ENCODE results near the gene TSPAN18. TPM values are rescaled to one million over a fixed set of nuclear protein-coding genes. Genes with fewer than 3 reads are reported as not detected.
A peak's percentile ranks its signal among the peaks of the same experiment; 100 is the strongest.

The TSPAN18 gene
- total RNA-seq, 1 donor from 2014 or later = 12.8 TPM

DNA sequence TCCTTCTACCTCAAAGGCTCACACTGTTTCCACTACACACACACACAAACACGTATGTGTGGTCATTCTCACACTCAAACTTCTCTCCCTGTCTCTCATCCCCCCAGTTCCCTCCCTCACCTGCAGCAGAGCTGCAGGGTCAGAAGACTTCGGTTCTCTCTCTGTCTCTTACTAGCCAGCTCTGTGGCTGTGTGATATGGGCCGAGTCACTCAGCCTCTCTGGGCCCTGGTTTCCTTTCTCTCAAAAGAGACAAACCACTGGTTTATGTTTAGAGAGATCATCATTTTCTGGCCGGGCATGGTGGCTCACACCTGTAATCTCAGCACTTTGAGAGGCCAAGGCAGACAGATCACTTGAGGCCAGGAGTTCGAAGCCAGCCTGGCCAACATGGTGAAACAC, 21.1 kb downstream of the TSPAN18 start:
- Histone ChIP-seq H3K9me3 (no peaks in the 10 kb centered on the region), H3K36me3 (no peaks in the 10 kb centered on the region), H3K27ac (no peak overlapping the region), H3K4me1 (peaks cover 30% of the 10 kb centered on the region), H3K27me3 (no peaks in the 10 kb centered on the region), H3K4me3 (no peak overlapping the region)
- TF ChIP-seq POLR2AphosphoS5 (IDR thresholded peaks at IDR 0.05; ENCODE audit: insufficient read depth in 1 of 2, low read depth in 1 of 2) (no peak), POLR2A (IDR thresholded peaks at IDR 0.05) (no peak)
- TF ChIP-seq, protein P1, sequence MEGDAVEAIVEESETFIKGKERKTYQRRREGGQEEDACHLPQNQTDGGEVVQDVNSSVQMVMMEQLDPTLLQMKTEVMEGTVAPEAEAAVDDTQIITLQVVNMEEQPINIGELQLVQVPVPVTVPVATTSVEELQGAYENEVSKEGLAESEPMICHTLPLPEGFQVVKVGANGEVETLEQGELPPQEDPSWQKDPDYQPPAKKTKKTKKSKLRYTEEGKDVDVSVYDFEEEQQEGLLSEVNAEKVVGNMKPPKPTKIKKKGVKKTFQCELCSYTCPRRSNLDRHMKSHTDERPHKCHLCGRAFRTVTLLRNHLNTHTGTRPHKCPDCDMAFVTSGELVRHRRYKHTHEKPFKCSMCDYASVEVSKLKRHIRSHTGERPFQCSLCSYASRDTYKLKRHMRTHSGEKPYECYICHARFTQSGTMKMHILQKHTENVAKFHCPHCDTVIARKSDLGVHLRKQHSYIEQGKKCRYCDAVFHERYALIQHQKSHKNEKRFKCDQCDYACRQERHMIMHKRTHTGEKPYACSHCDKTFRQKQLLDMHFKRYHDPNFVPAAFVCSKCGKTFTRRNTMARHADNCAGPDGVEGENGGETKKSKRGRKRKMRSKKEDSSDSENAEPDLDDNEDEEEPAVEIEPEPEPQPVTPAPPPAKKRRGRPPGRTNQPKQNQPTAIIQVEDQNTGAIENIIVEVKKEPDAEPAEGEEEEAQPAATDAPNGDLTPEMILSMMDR (IDR thresholded peaks at IDR 0.05) = no peak
- DNase-seq (ENCODE audit: extremely low spot score in 2 of 2) = no peak
- intact Hi-C loops (cut with DNase I) = no loop called here

DNA sequence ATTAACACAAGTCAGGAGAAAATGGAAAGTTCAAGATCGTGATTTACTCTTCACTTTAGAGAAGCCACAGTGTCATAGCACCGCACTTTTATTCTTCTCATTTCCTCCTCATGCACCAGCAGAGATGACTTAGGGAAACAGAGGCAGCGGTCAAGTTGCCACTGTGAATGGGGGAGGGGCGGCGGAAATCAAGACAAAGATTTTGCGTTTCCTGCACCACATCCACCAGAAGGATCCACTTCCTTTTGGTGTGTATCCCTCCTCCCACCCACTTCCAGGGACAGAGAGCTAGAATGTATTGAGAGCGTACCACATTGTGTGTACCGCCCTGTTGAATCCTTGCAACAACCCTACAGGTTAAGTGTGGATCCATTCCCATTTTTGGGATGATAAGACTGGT, 21.8 kb downstream of the TSPAN18 start:
- intact Hi-C loops (cut with DNase I) = no loop called here
- DNase-seq (ENCODE audit: extremely low spot score in 2 of 2) = peak in 1 of 2 donors; percentile 77
- TF ChIP-seq POLR2AphosphoS5 (IDR thresholded peaks at IDR 0.05; ENCODE audit: insufficient read depth in 1 of 2, low read depth in 1 of 2) (no peak), POLR2A (IDR thresholded peaks at IDR 0.05) (no peak)
- TF ChIP-seq, protein P1 (IDR thresholded peaks at IDR 0.05) = no peak
- H3K27me3 ChIP-seq = no peaks in the 10 kb centered on the region
- H3K4me1 ChIP-seq = peaks cover 32% of the 10 kb centered on the region
- H3K4me3 ChIP-seq = no peak overlapping the region
- H3K9me3 ChIP-seq = no peaks in the 10 kb centered on the region
- H3K36me3 ChIP-seq = no peaks in the 10 kb centered on the region
- no peak overlapping the region for H3K27ac ChIP-seq

DNA sequence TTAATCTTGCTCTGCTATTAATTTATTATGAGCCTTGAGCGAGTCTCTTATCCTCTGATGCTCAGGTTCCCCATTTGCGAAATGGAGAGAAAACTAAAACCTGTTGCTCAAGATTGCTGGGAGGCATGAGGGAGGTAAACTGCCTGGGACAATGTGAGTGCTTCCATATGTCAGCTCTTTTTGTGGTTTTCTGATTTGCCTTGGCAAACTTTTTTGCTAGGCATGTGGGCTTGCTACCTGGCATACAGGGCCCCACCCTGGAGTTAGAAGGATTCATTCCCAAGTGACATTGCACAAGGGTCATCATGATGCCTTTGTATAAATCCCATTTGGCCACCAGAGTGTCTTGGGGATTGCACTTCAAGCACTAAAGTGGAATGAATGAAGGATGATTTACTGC, 22.4 kb downstream of the TSPAN18 start:
- H3K4me1 ChIP-seq = peaks cover 29% of the 10 kb centered on the region
- peak in 1 of 2 donors; percentile 44 for DNase-seq (ENCODE audit: extremely low spot score in 2 of 2)
- intact Hi-C loops (cut with DNase I) = no loop called here

DNA sequence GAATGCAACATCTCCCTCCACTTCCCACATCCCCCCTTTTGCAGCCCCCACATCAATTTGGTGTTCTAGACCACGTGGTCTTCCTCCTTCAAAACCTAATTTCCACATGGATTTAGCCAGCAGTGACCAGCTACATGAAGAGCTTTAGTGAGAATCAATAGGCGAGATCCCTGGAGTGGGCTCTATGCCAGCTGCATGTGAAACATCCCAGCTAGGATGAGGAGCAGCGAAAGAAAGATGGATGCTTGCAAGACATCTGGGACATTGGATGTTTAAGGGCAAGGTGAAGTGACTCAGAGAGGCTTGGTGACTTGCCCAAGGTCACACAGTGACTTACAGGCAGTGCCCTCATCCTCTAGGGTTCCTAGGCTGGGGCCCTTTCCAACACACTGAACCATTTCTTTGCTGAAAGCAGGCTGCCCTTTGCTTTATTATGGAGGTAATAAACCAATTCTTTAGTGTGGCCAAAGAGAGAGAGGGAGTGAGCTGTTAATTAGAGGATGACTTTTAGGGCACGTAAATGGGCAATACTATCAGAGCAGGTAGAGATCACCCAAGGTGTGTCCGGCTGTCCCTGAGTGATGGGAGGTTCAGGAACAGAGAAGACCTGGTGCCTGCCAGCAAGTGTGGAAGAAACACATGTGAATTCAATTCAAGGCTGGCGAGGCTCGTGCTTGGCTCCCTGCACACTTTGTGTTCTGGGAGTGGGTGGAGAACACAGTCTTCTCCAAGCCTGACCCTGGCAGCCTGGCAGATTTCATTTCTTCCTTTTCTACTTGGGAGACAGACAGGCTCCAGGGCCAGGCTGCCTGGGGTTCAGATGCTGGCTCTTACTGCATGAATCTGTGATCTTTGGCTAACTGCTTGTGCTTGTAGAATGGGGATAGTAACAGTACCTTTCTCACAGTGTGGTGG, 24.0 kb downstream of the TSPAN18 start:
- TF ChIP-seq POLR2A (IDR thresholded peaks at IDR 0.05) (no peak), POLR2AphosphoS5 (IDR thresholded peaks at IDR 0.05; ENCODE audit: insufficient read depth in 1 of 2, low read depth in 1 of 2) (no peak)
- TF ChIP-seq, protein P1 (IDR thresholded peaks at IDR 0.05) = no peak
- no peak overlapping the region for H3K27ac ChIP-seq
- H3K36me3 ChIP-seq = no peaks in the 10 kb centered on the region
- no peaks in the 10 kb centered on the region for H3K9me3 ChIP-seq
- no peak for DNase-seq (ENCODE audit: extremely low spot score in 2 of 2)
- intact Hi-C loops (cut with DNase I) = no loop called here
- no peaks in the 10 kb centered on the region for H3K27me3 ChIP-seq
- no peak overlapping the region for H3K4me3 ChIP-seq
- peaks cover 37% of the 10 kb centered on the region for H3K4me1 ChIP-seq

More for the DNA sequence above, 22.4 kb downstream of the TSPAN18 start:
- Histone ChIP-seq H3K27me3 (no peaks in the 10 kb centered on the region), H3K36me3 (no peaks in the 10 kb centered on the region), H3K4me3 (no peak overlapping the region), H3K9me3 (no peaks in the 10 kb centered on the region), H3K27ac (no peak overlapping the region)
- no peak for TF ChIP-seq POLR2A (IDR thresholded peaks at IDR 0.05)
- TF ChIP-seq POLR2AphosphoS5 (IDR thresholded peaks at IDR 0.05; ENCODE audit: insufficient read depth in 1 of 2, low read depth in 1 of 2) = no peak
- TF ChIP-seq, protein P1 (IDR thresholded peaks at IDR 0.05) = no peak

DNA sequence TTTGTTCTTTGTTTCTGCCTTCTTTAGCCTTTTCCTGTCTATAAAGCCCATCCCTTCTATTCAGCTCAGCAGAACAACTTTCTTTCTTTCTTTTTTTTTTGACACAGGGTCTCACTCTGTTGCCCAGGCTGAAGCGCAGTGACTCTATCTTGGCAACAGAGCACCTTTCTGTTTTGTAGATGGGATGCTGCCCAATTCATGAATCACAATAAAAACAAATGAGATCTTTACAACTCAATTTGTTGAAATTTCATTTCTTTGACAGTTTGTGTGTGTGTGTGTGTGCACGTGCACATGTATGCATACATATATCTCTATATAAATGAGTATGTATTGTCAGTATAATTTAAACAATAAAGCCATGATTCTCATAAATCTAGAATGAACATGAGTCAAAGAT, 25.5 kb downstream of the TSPAN18 start:
- Histone ChIP-seq H3K4me1 (peaks cover 40% of the 10 kb centered on the region), H3K27ac (no peak overlapping the region), H3K27me3 (no peaks in the 10 kb centered on the region), H3K36me3 (no peaks in the 10 kb centered on the region), H3K9me3 (no peaks in the 10 kb centered on the region), H3K4me3 (no peak overlapping the region)
- DNase-seq (ENCODE audit: extremely low spot score in 2 of 2) = no peak
- intact Hi-C loops (cut with DNase I) = no loop called here
- TF ChIP-seq, protein P1 (IDR thresholded peaks at IDR 0.05) = no peak
- no peak for TF ChIP-seq POLR2AphosphoS5 (IDR thresholded peaks at IDR 0.05; ENCODE audit: insufficient read depth in 1 of 2, low read depth in 1 of 2)
- TF ChIP-seq POLR2A (IDR thresholded peaks at IDR 0.05) = no peak

All from vagina (tissue), 2 donors.